ENCODE results near the gene SETD3. TPM values are rescaled to one million over a fixed set of nuclear protein-coding genes. Genes with fewer than 3 reads are reported as not detected.

Gene SETD3
- total RNA-seq, 6 experiments from 2014 or later, result 42.1 to 53.9 (median 47.0) TPM

DNA sequence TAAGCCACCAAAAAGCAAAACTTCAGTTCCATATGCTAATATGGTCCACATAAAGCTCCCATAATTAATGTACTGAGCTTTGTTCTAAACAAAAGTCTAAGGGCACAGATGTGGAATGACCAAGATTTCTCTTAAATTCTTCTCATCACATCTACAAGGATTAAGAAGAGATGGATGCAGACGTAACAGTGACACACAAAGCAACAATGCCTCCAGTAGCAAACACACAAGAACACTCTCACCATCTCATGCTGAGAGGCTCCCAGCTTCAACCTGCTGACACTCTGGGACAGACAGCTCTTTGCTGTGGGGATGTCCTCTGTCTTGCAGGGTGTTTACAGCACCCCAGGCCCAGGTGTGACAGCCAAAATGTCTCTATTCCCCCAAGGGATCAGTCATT is 48.2 kb downstream of the SETD3 start:
- Mint-ChIP-seq H3K27ac (no peak overlapping the region), H3K27me3 (ENCODE audit: insufficient read depth) (no peaks in the 10 kb centered on the region; the same call in 1 of the 2 replicates), H3K9me3 (peaks cover 17% of the 10 kb centered on the region; the same call in 1 of the 2 replicates), H3K4me1 (ENCODE audit: low read depth) (peaks cover 38% of the 10 kb centered on the region), H3K4me3 (no peak overlapping the region), H3K36me3 (ENCODE audit: low read depth) (peaks cover 53% of the 10 kb centered on the region)
- TF ChIP-seq, protein P1, sequence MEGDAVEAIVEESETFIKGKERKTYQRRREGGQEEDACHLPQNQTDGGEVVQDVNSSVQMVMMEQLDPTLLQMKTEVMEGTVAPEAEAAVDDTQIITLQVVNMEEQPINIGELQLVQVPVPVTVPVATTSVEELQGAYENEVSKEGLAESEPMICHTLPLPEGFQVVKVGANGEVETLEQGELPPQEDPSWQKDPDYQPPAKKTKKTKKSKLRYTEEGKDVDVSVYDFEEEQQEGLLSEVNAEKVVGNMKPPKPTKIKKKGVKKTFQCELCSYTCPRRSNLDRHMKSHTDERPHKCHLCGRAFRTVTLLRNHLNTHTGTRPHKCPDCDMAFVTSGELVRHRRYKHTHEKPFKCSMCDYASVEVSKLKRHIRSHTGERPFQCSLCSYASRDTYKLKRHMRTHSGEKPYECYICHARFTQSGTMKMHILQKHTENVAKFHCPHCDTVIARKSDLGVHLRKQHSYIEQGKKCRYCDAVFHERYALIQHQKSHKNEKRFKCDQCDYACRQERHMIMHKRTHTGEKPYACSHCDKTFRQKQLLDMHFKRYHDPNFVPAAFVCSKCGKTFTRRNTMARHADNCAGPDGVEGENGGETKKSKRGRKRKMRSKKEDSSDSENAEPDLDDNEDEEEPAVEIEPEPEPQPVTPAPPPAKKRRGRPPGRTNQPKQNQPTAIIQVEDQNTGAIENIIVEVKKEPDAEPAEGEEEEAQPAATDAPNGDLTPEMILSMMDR (IDR thresholded peaks at IDR 0.05), result no peak
- peak; percentile 8 for DNase-seq

DNA sequence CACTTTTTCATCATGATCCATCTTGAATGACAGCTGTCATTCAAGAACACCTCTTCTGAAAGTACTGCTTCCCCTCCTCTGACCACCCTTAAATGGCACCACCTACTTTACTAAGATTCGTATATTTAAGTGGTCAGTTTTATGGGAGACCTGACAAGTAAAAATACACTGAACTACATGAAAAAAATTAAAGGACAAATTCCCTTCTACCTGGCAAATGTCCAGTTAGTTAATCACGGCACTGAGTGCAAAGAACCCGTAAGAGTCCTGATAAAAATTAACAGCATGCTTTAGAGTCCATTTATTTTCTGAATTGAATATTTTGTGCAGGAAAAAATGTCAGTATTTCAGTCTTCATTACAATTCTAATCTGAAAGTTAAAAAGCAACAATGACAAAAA is 48.7 kb downstream of the SETD3 start:
- no peak overlapping the region for H3K4me3 Mint-ChIP-seq
- peaks cover 35% of the 10 kb centered on the region for H3K4me1 Mint-ChIP-seq (ENCODE audit: low read depth)
- H3K36me3 Mint-ChIP-seq (ENCODE audit: low read depth), result peaks cover 48% of the 10 kb centered on the region
- H3K9me3 Mint-ChIP-seq, result peaks cover 17% of the 10 kb centered on the region; the same call in 1 of the 2 replicates
- no peaks in the 10 kb centered on the region; the same call in 1 of the 2 replicates for H3K27me3 Mint-ChIP-seq (ENCODE audit: insufficient read depth)
- TF ChIP-seq, protein P1 (IDR thresholded peaks at IDR 0.05), result no peak
- no peak overlapping the region for H3K27ac Mint-ChIP-seq
- DNase-seq, result no peak

DNA sequence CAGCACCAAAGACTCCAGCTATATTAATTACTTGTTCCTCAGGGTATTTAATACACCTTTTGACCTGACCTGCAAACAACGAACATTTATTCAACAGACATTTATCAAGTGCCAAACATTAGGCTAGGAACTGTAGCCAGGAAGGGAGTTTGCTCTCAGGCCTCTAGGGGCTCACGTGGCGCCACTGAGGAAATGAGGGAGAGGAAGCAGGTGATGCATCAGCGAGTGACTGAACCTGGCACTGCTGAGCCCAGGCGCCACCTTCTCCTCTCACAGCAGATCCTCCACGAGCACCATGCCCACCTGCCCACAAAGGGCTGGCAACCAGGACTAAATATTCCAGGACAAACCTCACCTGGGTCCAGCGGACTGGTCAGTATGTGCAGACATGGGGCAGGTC is 50.2 kb downstream of the SETD3 start:
- Mint-ChIP-seq H3K4me3 (no peak overlapping the region), H3K27me3 (ENCODE audit: insufficient read depth) (no peaks in the 10 kb centered on the region; the same call in 1 of the 2 replicates), H3K4me1 (ENCODE audit: low read depth) (peaks cover 28% of the 10 kb centered on the region), H3K36me3 (ENCODE audit: low read depth) (peaks cover 38% of the 10 kb centered on the region), H3K9me3 (peaks cover 17% of the 10 kb centered on the region; the same call in 1 of the 2 replicates), H3K27ac (no peak overlapping the region)
- no peak for DNase-seq
- TF ChIP-seq, protein P1 (IDR thresholded peaks at IDR 0.05), result peak; percentile 62

DNA sequence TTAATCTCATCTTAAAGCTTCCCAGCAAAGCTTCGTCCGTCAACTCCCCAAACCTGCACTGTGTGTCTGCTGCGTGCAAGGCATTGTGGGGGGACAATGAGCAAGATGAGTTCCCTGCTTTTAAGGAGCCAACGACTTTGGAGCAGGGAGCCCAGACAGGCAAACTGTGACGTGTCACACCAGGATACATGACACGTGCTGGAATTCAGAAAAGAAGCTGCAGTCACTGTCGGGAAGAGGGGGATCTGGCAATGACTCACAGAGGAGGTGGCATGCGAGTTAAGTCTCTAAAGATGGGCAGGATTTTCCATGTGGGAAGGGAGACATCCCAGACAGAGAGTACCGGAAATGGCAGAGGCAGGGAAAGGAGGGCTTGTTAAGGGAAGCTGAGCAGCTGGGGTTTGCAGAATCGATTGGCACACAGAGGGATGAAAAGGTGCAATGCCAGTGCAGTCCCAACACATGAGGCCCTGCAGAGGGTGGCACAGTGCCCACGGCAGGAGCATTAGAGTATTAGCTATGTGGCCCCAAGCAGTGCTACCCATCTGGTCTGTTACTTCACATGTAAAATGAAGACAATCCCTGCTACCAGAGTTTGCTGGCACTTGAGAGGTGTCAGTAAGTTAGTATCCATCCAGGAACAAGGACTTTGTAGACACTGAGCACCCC is 52.9 kb downstream of the SETD3 start:
- Mint-ChIP-seq H3K36me3 (ENCODE audit: low read depth) (peaks cover 30% of the 10 kb centered on the region), H3K9me3 (peaks cover 17% of the 10 kb centered on the region; the same call in 1 of the 2 replicates), H3K27ac (peak overlapping the region; percentile 84), H3K4me1 (ENCODE audit: low read depth) (peaks cover 28% of the 10 kb centered on the region), H3K27me3 (ENCODE audit: insufficient read depth) (no peaks in the 10 kb centered on the region; the same call in 1 of the 2 replicates), H3K4me3 (peak overlapping the region; percentile 18)
- TF ChIP-seq, protein P1 (IDR thresholded peaks at IDR 0.05), result no peak
- DNase-seq, result peak; percentile 88

DNA sequence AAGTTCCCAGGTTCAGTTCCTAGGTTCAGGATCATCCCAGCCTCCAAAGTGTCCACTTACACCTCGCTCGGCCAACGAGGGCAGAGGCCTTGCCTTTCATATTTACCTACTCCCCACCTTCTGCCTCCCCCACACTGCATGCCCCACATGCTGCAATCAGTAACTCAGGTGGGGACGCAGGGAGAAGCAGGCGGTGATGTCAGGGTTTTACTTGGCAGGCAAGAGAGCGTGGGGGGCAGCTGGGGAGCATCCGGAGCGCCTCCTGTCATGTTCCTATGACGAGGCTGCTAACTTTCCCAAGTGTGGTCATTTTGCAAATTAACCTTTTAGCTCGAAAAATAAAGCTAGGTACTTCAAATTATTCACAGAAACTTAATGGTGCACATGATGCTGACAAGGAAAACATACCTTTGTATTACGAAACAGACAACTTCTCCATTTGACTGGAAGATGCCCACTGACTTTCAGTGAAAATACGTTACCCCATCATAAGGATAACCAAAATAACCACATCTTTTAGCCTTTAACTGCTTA is 53.8 kb downstream of the SETD3 start:
- Mint-ChIP-seq H3K36me3 (ENCODE audit: low read depth) (peaks cover 30% of the 10 kb centered on the region), H3K4me3 (no peak overlapping the region), H3K27ac (peak overlapping the region; percentile 84; the same call in 1 of the 2 replicates), H3K27me3 (ENCODE audit: insufficient read depth) (no peaks in the 10 kb centered on the region; the same call in 1 of the 2 replicates), H3K9me3 (peaks cover 17% of the 10 kb centered on the region; the same call in 1 of the 2 replicates), H3K4me1 (ENCODE audit: low read depth) (peaks cover 28% of the 10 kb centered on the region)
- TF ChIP-seq, protein P1 (IDR thresholded peaks at IDR 0.05), result no peak
- DNase-seq, result no peak

All from HFFc6 (cell line).